ENCODE measurements around the gene KIRREL1.

Gene KIRREL1

DNA sequence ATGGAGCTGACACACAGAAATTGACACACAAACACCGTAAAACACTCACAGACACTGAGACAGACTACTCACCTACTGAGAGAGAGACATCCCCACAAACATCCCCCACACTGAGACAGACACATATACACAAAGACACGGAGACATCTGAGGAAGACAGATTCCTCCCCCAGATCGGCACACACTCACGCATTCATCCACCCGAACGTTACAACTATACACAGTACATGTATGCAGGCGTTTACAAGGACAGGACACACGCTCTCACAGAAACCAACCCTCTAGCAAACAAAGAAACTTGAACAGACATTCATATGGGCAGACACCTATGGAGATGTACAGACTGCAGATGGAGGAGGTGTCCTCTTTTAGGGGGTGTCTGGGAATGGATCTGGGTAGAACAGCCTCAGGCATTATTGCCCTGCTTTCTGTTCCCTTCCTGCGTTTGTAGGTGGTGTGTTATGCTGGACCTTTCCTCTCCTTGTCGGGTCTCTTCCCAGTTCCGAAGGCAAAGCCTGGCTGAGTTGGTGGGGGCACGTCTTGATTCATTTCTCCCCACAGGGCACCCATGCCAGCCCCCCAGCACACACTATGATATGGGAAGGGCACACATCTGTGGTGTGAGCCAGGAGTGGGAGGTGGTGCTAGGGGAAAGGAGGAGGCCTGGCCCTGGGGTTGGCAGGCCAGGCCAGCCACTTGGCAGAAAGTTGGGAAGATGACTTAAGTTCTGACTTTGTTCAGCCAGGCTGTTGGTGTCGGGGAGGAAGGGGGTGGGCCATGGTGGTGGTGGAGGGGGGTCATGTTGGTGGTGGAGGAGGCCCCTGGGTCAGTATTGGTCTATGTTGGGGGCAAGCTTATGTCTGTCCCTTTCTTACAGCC is 1.5 kb downstream of the KIRREL1 start:
- H3K4me3 ChIP-seq (ENCODE audit: insufficient read depth in 1 of 2, low read depth in 1 of 2, low read length in 2 of 2), result peak overlapping the region; percentile 84 to 96
- peak overlapping the region in 1 of 2 experiments; percentile 47 for H3K23ac ChIP-seq (ENCODE audit: low read length in 2 of 2)
- peak overlapping the region; percentile 43 for H4K91ac ChIP-seq (ENCODE audit: low read length)
- H2AK5ac ChIP-seq (ENCODE audit: low read length, severe bottlenecking), result peak overlapping the region; percentile 84
- peaks cover 29% of the 10 kb centered on the region for H3K4me1 ChIP-seq (ENCODE audit: control insufficient read depth, insufficient read depth, low read depth, low read length)
- peak overlapping the region; percentile 62 for H2BK120ac ChIP-seq (ENCODE audit: low read depth, low read length)
- 16% methylated on average over 13 of the region's 13 CpGs for WGBS
- H2AFZ ChIP-seq (ENCODE audit: low read depth, low read length), result no peak overlapping the region
- DNase-seq, result peak; percentile 53
- H3K18ac ChIP-seq (ENCODE audit: low read depth in 1 of 2, low read length in 2 of 2), result peak overlapping the region; percentile 83 to 89
- no peaks in the 10 kb centered on the region for H3K9me3 ChIP-seq (ENCODE audit: control insufficient read depth, low read length)
- peak overlapping the region; percentile 89 for H3K4me2 ChIP-seq (ENCODE audit: low read length, poor library complexity, severe bottlenecking)
- peak overlapping the region; percentile 41 to 42 for H3K4ac ChIP-seq (ENCODE audit: low read depth in 1 of 2, low read length in 2 of 2)
- peaks cover 13 to 22% of the 10 kb centered on the region in 2 experiments for H3K36me3 ChIP-seq (ENCODE audit: control insufficient read depth in 1 of 2, insufficient read depth in 2 of 2, low read depth in 1 of 2, low read length in 2 of 2)
- H3K79me1 ChIP-seq (replicated peaks; ENCODE audit: low read length, poor library complexity, severe bottlenecking), result peaks cover 2% of the 10 kb centered on the region
- H2BK15ac ChIP-seq (ENCODE audit: low read depth, poor library complexity, severe bottlenecking), result no peak overlapping the region
- peak overlapping the region; percentile 79 to 92 for H2BK12ac ChIP-seq (ENCODE audit: low read length in 2 of 2)
- H3K14ac ChIP-seq (ENCODE audit: low read length in 2 of 2), result peak overlapping the region; percentile 65 to 68
- H2BK5ac ChIP-seq (ENCODE audit: low read depth, low read length, poor library complexity, severe bottlenecking), result peak overlapping the region; percentile 89
- no peaks in the 10 kb centered on the region for H3K27me3 ChIP-seq (ENCODE audit: control insufficient read depth in 1 of 2, insufficient read depth in 1 of 2, low read length in 2 of 2)
- H3K27ac ChIP-seq (ENCODE audit: low read length, poor library complexity, severe bottlenecking), result peak overlapping the region; percentile 89
- peak overlapping the region; percentile 97 for H3K9ac ChIP-seq (ENCODE audit: low read length)
- H4K8ac ChIP-seq (ENCODE audit: low read length), result no peak overlapping the region

DNA sequence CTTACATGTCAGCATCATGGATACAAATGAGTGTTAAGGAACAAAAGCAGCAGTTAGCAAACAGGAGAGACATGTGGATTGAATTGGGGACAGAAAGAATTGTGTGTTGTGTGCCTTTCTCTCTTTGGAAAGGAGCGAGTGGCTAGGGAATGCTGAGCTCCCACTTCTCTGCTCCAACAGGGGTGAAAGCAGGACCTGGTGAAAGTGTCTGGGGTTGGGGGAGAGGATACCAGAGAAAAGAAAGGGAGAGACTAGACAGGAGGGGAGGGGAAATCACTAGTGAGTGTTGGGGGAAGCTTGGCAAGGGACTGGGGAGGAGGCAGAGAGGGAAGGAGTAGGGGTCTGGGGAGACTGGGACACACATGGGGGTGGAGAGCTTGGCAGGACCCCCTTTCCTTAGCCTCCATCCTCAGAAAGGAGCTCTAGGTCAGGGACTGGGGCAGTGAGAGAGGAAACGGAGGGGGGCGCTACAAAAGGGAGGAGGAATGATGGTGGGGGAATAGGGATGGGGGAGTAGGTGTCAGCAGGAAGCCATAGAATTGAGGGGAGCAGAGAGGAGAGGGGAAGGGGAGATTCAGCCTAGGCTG is 2.2 kb downstream of the KIRREL1 start:
- H3K23ac ChIP-seq (ENCODE audit: low read length in 2 of 2), result peak overlapping the region; percentile 1 to 91
- peak overlapping the region in 1 of 2 experiments; percentile 24 for H3K4ac ChIP-seq (ENCODE audit: low read depth in 1 of 2, low read length in 2 of 2)
- H3K9me3 ChIP-seq (ENCODE audit: control insufficient read depth, low read length), result no peaks in the 10 kb centered on the region
- H2AFZ ChIP-seq (ENCODE audit: low read depth, low read length), result no peak overlapping the region
- H2BK120ac ChIP-seq (ENCODE audit: low read depth, low read length), result no peak overlapping the region
- peak overlapping the region; percentile 97 for H3K9ac ChIP-seq (ENCODE audit: low read length)
- H4K91ac ChIP-seq (ENCODE audit: low read length), result no peak overlapping the region
- peaks cover 14 to 24% of the 10 kb centered on the region in 2 experiments for H3K36me3 ChIP-seq (ENCODE audit: control insufficient read depth in 1 of 2, insufficient read depth in 2 of 2, low read depth in 1 of 2, low read length in 2 of 2)
- H2BK15ac ChIP-seq (ENCODE audit: low read depth, poor library complexity, severe bottlenecking), result peak overlapping the region; percentile 82
- peak overlapping the region; percentile 89 for H3K27ac ChIP-seq (ENCODE audit: low read length, poor library complexity, severe bottlenecking)
- no peak for DNase-seq
- peak overlapping the region; percentile 63 for H2AK5ac ChIP-seq (ENCODE audit: low read length, severe bottlenecking)
- 82% methylated on average over 3 of the region's 3 CpGs for WGBS
- peak overlapping the region; percentile 89 for H2BK5ac ChIP-seq (ENCODE audit: low read depth, low read length, poor library complexity, severe bottlenecking)
- H3K14ac ChIP-seq (ENCODE audit: low read length in 2 of 2), result peak overlapping the region in 1 of 2 experiments; percentile 45
- no peaks in the 10 kb centered on the region for H3K27me3 ChIP-seq (ENCODE audit: control insufficient read depth in 1 of 2, insufficient read depth in 1 of 2, low read length in 2 of 2)
- peak overlapping the region; percentile 29 for H4K8ac ChIP-seq (ENCODE audit: low read length)
- H3K4me2 ChIP-seq (ENCODE audit: low read length, poor library complexity, severe bottlenecking), result peak overlapping the region; percentile 89
- peaks cover 30% of the 10 kb centered on the region for H3K4me1 ChIP-seq (ENCODE audit: control insufficient read depth, insufficient read depth, low read depth, low read length)
- H2BK12ac ChIP-seq (ENCODE audit: low read length in 2 of 2), result peak overlapping the region; percentile 25 to 92
- H3K79me1 ChIP-seq (replicated peaks; ENCODE audit: low read length, poor library complexity, severe bottlenecking), result no peaks in the 10 kb centered on the region
- H3K4me3 ChIP-seq (ENCODE audit: insufficient read depth in 1 of 2, low read depth in 1 of 2, low read length in 2 of 2), result peak overlapping the region; percentile 84 to 96
- H3K18ac ChIP-seq (ENCODE audit: low read depth in 1 of 2, low read length in 2 of 2), result peak overlapping the region in 1 of 2 experiments; percentile 83

GRCh38 chr1:157996433-157996832 is 3.0 kb downstream of the KIRREL1 start:
- peak overlapping the region; percentile 9 for H2BK5ac ChIP-seq (ENCODE audit: low read depth, low read length, poor library complexity, severe bottlenecking)
- peaks cover 32% of the 10 kb centered on the region for H3K4me1 ChIP-seq (ENCODE audit: control insufficient read depth, insufficient read depth, low read depth, low read length)
- H3K9me3 ChIP-seq (ENCODE audit: control insufficient read depth, low read length), result no peaks in the 10 kb centered on the region
- peak overlapping the region; percentile 89 for H3K4me2 ChIP-seq (ENCODE audit: low read length, poor library complexity, severe bottlenecking)
- H4K8ac ChIP-seq (ENCODE audit: low read length), result no peak overlapping the region
- peak overlapping the region; percentile 97 for H3K9ac ChIP-seq (ENCODE audit: low read length)
- no peaks in the 10 kb centered on the region for H3K79me1 ChIP-seq (replicated peaks; ENCODE audit: low read length, poor library complexity, severe bottlenecking)
- H2BK12ac ChIP-seq (ENCODE audit: low read length in 2 of 2), result peak overlapping the region in 1 of 2 experiments; percentile 21
- peak overlapping the region in 1 of 2 experiments; percentile 57 for H3K14ac ChIP-seq (ENCODE audit: low read length in 2 of 2)
- H2BK120ac ChIP-seq (ENCODE audit: low read depth, low read length), result peak overlapping the region; percentile 6
- H3K18ac ChIP-seq (ENCODE audit: low read depth in 1 of 2, low read length in 2 of 2), result peak overlapping the region; percentile 3 to 89
- 81% methylated on average over 3 of the region's 5 CpGs for WGBS
- H2BK15ac ChIP-seq (ENCODE audit: low read depth, poor library complexity, severe bottlenecking), result peak overlapping the region; percentile 83
- H3K27me3 ChIP-seq (ENCODE audit: control insufficient read depth in 1 of 2, insufficient read depth in 1 of 2, low read length in 2 of 2), result no peaks in the 10 kb centered on the region
- no peak for DNase-seq
- H3K23ac ChIP-seq (ENCODE audit: low read length in 2 of 2), result no peak overlapping the region
- H3K27ac ChIP-seq (ENCODE audit: low read length, poor library complexity, severe bottlenecking), result peak overlapping the region; percentile 89
- H2AK5ac ChIP-seq (ENCODE audit: low read length, severe bottlenecking), result peak overlapping the region; percentile 67
- H3K36me3 ChIP-seq (ENCODE audit: control insufficient read depth in 1 of 2, insufficient read depth in 2 of 2, low read depth in 1 of 2, low read length in 2 of 2), result peaks cover 18 to 24% of the 10 kb centered on the region in 2 experiments
- peak overlapping the region; percentile 29 to 96 for H3K4me3 ChIP-seq (ENCODE audit: insufficient read depth in 1 of 2, low read depth in 1 of 2, low read length in 2 of 2)
- H3K4ac ChIP-seq (ENCODE audit: low read depth in 1 of 2, low read length in 2 of 2), result no peak overlapping the region
- no peak overlapping the region for H2AFZ ChIP-seq (ENCODE audit: low read depth, low read length)
- H4K91ac ChIP-seq (ENCODE audit: low read length), result peak overlapping the region; percentile 1

DNA sequence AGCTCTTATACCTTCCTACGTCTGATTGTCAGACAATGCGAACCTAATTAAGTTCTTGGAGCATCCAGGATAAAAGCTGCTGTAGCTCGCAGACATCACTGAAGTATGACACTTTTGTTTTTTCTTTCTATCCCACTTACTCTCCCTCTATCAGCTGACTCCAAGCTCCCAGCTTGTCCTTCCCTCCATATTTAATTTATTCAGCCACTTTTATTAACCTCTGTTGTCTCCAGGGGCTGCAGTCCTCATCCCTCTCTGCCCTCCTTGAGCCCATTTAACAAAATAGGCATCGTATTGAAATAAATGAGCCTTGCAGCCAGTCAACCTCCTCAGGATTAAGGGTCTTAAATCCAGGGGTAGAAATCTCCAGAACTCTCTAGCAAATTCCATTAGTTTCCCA is 7.1 kb downstream of the KIRREL1 start:
- peak overlapping the region; percentile 40 for H2AK5ac ChIP-seq (ENCODE audit: low read length, severe bottlenecking)
- H3K9ac ChIP-seq (ENCODE audit: low read length), result no peak overlapping the region
- no peaks in the 10 kb centered on the region for H3K9me3 ChIP-seq (ENCODE audit: control insufficient read depth, low read length)
- no peak overlapping the region for H2AFZ ChIP-seq (ENCODE audit: low read depth, low read length)
- H3K4me2 ChIP-seq (ENCODE audit: low read length, poor library complexity, severe bottlenecking), result no peak overlapping the region
- no peak overlapping the region for H3K14ac ChIP-seq (ENCODE audit: low read length in 2 of 2)
- 96% methylated on average over 4 of the region's 4 CpGs for WGBS
- H3K23ac ChIP-seq (ENCODE audit: low read length in 2 of 2), result no peak overlapping the region
- no peaks in the 10 kb centered on the region for H3K27me3 ChIP-seq (ENCODE audit: control insufficient read depth in 1 of 2, insufficient read depth in 1 of 2, low read length in 2 of 2)
- peaks cover 38% of the 10 kb centered on the region for H3K4me1 ChIP-seq (ENCODE audit: control insufficient read depth, insufficient read depth, low read depth, low read length)
- no peak overlapping the region for H2BK12ac ChIP-seq (ENCODE audit: low read length in 2 of 2)
- H3K36me3 ChIP-seq (ENCODE audit: control insufficient read depth in 1 of 2, insufficient read depth in 2 of 2, low read depth in 1 of 2, low read length in 2 of 2), result peaks cover 20 to 24% of the 10 kb centered on the region in 2 experiments
- no peak overlapping the region for H3K4ac ChIP-seq (ENCODE audit: low read depth in 1 of 2, low read length in 2 of 2)
- no peak overlapping the region for H3K18ac ChIP-seq (ENCODE audit: low read depth in 1 of 2, low read length in 2 of 2)
- H3K27ac ChIP-seq (ENCODE audit: low read length, poor library complexity, severe bottlenecking), result peak overlapping the region; percentile 99
- H3K79me1 ChIP-seq (replicated peaks; ENCODE audit: low read length, poor library complexity, severe bottlenecking), result no peaks in the 10 kb centered on the region
- H2BK5ac ChIP-seq (ENCODE audit: low read depth, low read length, poor library complexity, severe bottlenecking), result no peak overlapping the region
- no peak overlapping the region for H4K91ac ChIP-seq (ENCODE audit: low read length)
- no peak for DNase-seq
- no peak overlapping the region for H3K4me3 ChIP-seq (ENCODE audit: insufficient read depth in 1 of 2, low read depth in 1 of 2, low read length in 2 of 2)
- no peak overlapping the region for H2BK120ac ChIP-seq (ENCODE audit: low read depth, low read length)
- H4K8ac ChIP-seq (ENCODE audit: low read length), result no peak overlapping the region
- H2BK15ac ChIP-seq (ENCODE audit: low read depth, poor library complexity, severe bottlenecking), result peak overlapping the region; percentile 57

All from mesenchymal stem cell (in vitro differentiated cells and primary cell).